HG02588 (cell line): Measurements from ENCODE around the gene PPFIBP1.
"Not testable (repeated sequence)": the region's sequence is repeated elsewhere in the genome, so short reads cannot be mapped to it uniquely, and the experiment has no call there.

ENCODE experiments used
- ATAC-seq: cut with Tn5 transposase; IDR thresholded peaks from one replicate; pipeline ENCODE4 v1.9.1; 2021; ENCODE audit warnings: mild to moderate bottlenecking, moderate library complexity; ENCODE audit not compliant: unreplicated experiment

The PPFIBP1 gene

DNA sequence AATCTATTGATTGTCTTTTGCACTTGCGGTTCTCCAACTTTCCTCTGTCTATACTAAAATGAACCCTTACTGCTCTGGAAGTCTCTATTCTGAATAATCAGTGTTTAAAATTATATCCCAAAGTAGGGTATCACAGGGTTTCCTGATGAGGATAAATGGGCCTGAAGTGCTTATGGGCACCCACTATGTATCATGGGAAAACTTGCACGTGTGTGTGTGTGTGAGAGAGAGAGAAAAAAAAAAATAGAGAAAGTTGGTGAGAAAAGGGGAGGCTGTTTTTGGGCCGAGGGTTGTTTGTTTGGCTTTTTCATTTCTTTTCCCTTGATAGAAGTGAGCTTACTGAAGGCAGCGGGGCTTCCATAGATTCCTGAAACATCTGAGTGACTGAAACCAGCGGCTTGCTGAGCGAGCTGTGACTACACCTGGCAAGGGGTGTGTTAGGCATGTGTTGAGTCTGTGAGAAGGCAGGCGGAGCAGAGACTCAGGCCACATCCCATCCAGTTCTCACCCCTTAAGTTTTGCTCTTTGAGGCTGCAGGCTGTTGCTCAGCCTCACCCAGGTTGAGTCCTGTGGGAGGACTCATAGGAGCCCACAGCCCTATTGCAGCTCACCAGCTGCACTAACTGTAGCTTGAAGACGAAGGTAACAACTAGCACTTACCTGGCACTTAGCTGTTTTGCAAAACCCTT is 17.2 kb downstream of the PPFIBP1 start:
- no peak for ATAC-seq

GRCh38 chr12:27542628-27543027 is 18.6 kb downstream of the PPFIBP1 start:
- ATAC-seq = no peak

DNA sequence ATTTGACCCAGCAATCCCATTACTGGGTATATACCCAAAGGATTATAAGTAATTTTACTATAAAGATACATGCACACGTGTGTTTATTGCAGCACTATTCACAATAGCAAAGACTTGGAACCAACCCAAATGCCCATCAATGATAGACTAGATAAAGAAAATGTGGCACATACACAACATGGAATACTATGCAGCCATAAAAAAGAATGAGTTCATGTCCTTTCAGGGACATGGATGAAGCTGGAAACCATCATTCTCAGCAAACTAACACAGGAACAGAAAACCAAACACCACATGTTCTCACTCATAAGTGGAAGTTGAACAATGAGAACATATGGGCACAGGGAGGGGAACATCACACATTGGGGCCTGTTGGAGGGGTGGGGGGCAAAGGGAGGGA is 20.9 kb downstream of the PPFIBP1 start:
- not testable (repeated sequence) for ATAC-seq

- no peak for ATAC-seq
Observed at GRCh38 chr12:27545665-27546064, 21.7 kb downstream of the PPFIBP1 start.

DNA sequence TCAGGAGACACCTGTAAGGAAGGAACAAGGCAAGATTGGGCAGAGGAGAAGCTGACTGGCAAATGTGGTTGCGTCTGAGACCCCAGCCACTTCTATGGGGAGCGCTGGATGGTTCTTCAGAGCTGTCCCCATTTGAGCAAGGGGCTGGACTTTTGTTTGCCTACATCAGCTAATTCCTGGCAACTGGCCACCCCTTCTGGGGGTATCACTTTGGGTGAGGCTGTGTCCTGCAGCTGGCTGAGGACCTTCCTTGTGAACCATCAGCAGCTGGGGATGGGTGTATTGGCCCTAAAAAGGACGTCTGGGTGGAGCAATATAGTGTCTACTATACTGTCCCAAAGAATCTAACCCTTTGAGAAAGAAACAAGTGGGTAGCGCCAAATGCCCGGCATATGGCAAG is 23.6 kb downstream of the PPFIBP1 start:
- no peak for ATAC-seq

GRCh38 chr12:27548301-27549199 is 24.5 kb downstream of the PPFIBP1 start:
- no peak for ATAC-seq

DNA sequence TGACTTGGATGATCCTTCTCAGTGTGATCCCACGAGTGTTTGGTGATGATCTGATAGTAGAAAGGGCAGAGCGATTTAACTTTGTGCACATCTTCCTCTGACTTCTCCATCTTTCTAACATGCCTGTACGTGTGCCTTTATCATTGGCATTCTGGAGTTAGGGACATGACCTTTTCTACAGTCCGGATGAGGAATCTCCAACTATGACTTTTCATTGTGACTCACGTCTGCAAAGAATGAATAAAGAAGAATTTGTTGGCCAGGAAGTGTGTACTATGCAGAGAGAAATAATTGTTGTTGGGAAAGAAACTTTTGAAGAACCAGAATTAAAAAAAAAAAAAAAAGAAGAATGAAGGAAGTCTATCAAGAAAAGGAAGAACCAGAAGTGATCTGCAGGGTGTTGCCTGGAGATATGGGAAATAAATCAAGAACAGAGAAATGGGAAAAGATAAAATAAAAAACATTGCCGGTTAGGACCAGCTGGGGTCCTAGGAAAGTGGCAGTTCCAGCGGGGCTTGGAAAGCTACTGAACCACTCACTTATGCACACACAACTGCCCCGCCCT is 25.3 kb downstream of the PPFIBP1 start:
- no peak for ATAC-seq

- no peak for ATAC-seq
Observed at GRCh38 chr12:27549801-27550652, 26.0 kb downstream of the PPFIBP1 start.

- ATAC-seq = no peak
Observed at GRCh38 chr12:27550653-27550975, 26.6 kb downstream of the PPFIBP1 start.

- no peak for ATAC-seq
Observed at GRCh38 chr12:27551172-27551840, 27.3 kb downstream of the PPFIBP1 start.

DNA sequence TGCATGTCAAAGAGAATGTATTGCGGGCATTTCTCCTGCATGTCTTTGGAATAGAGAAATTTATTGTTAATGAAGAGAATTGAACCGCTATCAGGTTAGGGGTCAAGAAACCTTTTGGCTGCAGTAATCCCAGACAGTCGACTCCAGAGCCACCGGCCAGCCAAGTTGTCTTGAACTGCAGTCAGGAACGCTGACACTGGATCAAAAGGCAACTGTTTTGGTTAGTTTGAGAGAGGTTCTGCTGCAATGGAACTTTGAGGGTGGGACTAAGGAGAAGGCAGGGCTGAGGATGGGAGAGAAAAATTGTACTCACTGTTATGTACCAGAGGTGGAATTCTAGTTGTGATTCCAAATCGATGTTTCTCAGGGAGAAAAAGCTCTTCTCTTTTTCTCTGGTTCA is 28.2 kb downstream of the PPFIBP1 start:
- ATAC-seq = no peak

DNA sequence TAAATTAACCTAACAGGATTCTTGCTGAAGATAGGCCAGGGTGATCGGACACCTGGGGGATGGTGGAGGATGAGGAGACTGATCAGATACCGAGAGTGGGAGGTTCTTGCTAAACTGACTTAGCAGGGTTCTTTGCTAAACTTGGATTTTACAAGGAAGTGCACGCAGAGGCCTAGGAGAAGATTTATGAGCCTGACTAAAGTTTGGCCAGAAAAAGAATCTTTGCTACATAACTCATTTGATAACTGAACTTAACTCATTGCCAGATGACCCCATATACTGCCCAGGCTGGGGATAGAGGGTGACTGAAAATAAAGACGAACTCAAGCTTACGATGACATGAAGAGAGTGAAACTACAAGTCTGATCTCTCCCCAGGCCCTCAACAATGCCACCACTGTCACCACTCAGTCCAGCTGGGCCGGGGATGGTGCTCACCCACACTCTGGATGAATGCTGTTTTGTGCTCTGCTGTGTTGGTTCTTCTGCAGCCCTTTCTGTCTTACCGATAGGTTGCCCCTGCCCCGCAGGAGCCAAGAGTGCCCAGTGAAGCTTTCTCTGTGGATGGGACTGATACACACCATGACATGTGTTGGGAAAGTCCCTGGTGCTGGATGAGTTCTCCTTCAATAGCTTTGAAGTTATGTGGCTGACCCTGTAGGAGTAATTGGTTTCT is 29.0 kb downstream of the PPFIBP1 start:
- ATAC-seq = no peak

DNA sequence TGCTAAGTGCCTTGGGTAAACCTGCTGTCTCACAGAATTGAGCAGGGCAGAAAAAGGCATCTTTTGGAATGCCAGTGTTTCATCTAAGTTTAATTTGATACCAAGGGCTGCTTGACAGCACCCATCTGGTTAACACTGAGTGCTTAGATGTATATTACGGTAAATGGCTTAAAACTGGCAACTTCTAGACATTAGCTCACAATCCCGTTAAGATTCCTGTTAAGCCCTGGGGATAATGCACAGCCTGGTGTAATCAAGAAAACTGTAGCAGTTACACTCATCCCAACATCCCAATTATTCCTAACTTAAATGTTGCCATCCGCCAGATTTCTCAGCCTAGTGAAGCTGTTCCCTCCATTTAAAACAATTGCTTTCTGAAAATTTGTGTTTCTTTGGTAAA is 29.9 kb downstream of the PPFIBP1 start:
- no peak for ATAC-seq

DNA sequence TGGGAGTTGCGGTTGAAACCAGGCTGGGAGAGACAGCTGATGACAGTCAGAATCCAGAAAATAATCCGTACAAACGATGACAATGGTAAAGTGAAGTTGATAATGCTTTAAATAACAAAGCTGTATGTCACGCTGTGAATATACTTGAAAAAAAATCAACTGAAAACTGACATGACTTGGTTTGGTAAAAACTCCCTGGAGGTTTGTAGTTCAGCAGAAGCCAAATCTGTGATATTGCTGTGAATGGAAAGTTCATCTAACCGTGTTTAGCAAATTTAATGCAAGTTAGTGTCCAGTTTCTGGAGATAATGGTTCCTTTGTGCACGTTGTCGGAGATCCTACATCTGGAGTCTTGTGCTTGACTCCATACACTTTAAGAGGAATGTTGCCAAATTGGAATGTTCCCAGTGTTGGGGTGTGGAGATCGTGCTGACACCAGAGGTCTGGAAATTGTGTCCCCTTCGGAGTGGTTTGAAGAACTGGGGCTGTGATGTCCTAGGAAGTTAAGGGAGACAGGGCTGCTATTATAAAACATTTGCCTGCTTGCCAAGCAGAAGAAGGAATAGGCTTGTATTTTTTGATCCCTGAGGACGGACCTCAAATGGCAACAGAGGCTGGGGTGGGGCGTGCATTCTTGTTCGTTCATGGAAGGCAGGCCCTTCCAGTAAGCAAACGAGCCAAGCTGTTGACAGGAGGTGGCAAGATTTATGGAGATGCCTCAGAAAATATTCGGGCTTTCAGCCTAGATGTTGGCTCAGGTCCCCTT is 30.6 kb downstream of the PPFIBP1 start:
- ATAC-seq = no peak

GRCh38 chr12:27555361-27555760 is 31.4 kb downstream of the PPFIBP1 start:
- ATAC-seq = no peak

- ATAC-seq = no peak
Observed at GRCh38 chr12:27555925-27556778, 32.1 kb downstream of the PPFIBP1 start.

DNA sequence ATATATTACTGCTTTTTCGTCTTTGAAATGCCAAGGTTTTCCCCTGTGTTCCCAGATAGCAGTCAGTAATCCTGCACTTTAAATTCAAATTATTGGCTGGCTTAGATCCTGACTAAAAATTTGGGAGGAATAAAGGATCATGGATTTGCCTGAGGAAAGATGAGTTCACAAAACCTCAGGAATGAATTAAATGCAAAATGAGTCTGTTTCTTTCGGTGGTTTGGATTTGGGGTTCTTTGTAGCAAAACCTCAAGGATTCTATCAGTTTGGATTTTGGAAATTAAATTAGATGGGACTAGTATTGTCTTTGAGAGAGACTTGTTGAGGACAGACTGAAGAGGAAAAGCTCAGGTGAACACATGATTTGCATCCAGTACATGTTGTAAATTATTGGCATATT is 36.1 kb downstream of the PPFIBP1 start:
- ATAC-seq = no peak
